Neural progenitor cell (in vitro differentiated cells): ENCODE results near the gene SULT1A1. TPM values are rescaled to one million over a fixed set of nuclear protein-coding genes. Genes with fewer than 3 reads are reported as not detected.

Experiments
- DNase-seq: peaks from one replicate; pipeline ENCODE4 v3.0.0-alpha.2; 2016; ENCODE audit warnings: low spot score
- H2AFZ ChIP-seq: fragments of 200-600 bp; sonication (generic); replicated peaks from 2 replicates; pipeline ENCODE4 v1.6.1; 2016; ENCODE audit warnings: antibody characterized with exemption
- H3F3A ChIP-seq: fragments of 200-600 bp; sonication (generic); 2 replicates; pipeline ENCODE4 v1.6.1; 2016; ENCODE audit warnings: antibody characterized with exemption, low read depth
- H3K27ac ChIP-seq: fragments of 200-600 bp; sonication (generic); 2 replicates; pipeline ENCODE4 v1.5.1; 2016; ENCODE audit warnings: mild to moderate bottlenecking
- H3K27me3 ChIP-seq: fragments of 200-600 bp; sonication (generic); 2 replicates; pipeline ENCODE4 v1.6.1; 2016; ENCODE audit warnings: mild to moderate bottlenecking, moderate library complexity
- H3K36me3 ChIP-seq: fragments of 200-600 bp; sonication (generic); 2 replicates; pipeline ENCODE4 v1.5.1; 2016
- H3K4me1 ChIP-seq: fragments of 200-600 bp; sonication (generic); 2 replicates; pipeline ENCODE4 v1.6.1; 2016; ENCODE audit warnings: mixed run types
- H3K4me2 ChIP-seq: fragments of 200-600 bp; sonication (generic); 2 replicates; pipeline ENCODE4 v1.6.1; 2016
- H3K4me3 ChIP-seq: fragments of 200-600 bp; sonication (generic); 2 replicates; pipeline ENCODE4 v1.5.1; 2016
- H3K79me2 ChIP-seq: fragments of 200-600 bp; sonication (generic); 2 replicates; pipeline ENCODE4 v1.6.1; 2016; ENCODE audit warnings: low read depth
- H3K9ac ChIP-seq: fragments of 200-600 bp; sonication (generic); 2 replicates; pipeline ENCODE4 v1.6.1; 2016
- H3K9me3 ChIP-seq: fragments of 200-600 bp; sonication (generic); 2 replicates; pipeline ENCODE4 v1.5.1; 2016; ENCODE audit warnings: low read depth
- H4K20me1 ChIP-seq: fragments of 200-600 bp; sonication (generic); 2 replicates; pipeline ENCODE4 v1.6.1; 2016; ENCODE audit warnings: low read depth
- H3K27ac Mint-ChIP-seq: 3 replicates; pipeline ENCODE4 v1.8.0; 2021; ENCODE audit warnings: mixed read lengths
- H3K27me3 Mint-ChIP-seq: 2 replicates; pipeline ENCODE4 v1.8.0; 2022; ENCODE audit warnings: low read depth, mild to moderate bottlenecking, inconsistent platforms, moderate library complexity, mixed read lengths; ENCODE audit not compliant: insufficient read depth
- H3K36me3 Mint-ChIP-seq: 3 replicates; pipeline ENCODE4 v1.8.0; 2021; ENCODE audit warnings: mixed read lengths
- H3K4me1 Mint-ChIP-seq: 3 replicates; pipeline ENCODE4 v1.8.0; 2021; ENCODE audit warnings: mixed read lengths
- H3K4me3 Mint-ChIP-seq: 3 replicates; pipeline ENCODE4 v1.8.0; 2021; ENCODE audit warnings: mild to moderate bottlenecking, moderate library complexity, mixed read lengths
- H3K9me3 Mint-ChIP-seq: 3 replicates; pipeline ENCODE4 v1.8.0; 2020; ENCODE audit warnings: mixed read lengths
- CTCF ChIP-seq: fragments of 200-600 bp; sonication (generic); IDR thresholded peaks from 2 replicates; pipeline ENCODE4 v1.5.1; 2017; ENCODE audit warnings: antibody characterized with exemption, mild to moderate bottlenecking
- EZH2 ChIP-seq: fragments of 200-600 bp; sonication (generic); IDR thresholded peaks from 2 replicates; pipeline ENCODE4 v1.6.1; 2017; ENCODE audit warnings: antibody characterized with exemption, mild to moderate bottlenecking, moderate library complexity
- EZH2phosphoT487 ChIP-seq: fragments of 200-600 bp; sonication (generic); IDR thresholded peaks from 2 replicates; pipeline ENCODE4 v1.6.1; 2017; ENCODE audit warnings: antibody characterized with exemption
- total RNA-seq: library from RNA; depleted of rRNA; stranded (reverse); fragments of >200 nt; gene quantifications from 2 replicates; pipeline ENCODE4 v1.2.3, GENCODE V29; 2015; ENCODE audit warnings: low replicate concordance

Gene SULT1A1
- total RNA-seq, 1 donor from 2014 or later = 4.2 TPM

GRCh38 chr16:28587386-28587785 lies 22.5 kb downstream of the SULT1A1 start:
- Mint-ChIP-seq H3K4me1 (no peaks in the 10 kb centered on the region), H3K27ac (peak overlapping the region; percentile 11), H3K9me3 (no peaks in the 10 kb centered on the region), H3K4me3 (no peak overlapping the region), H3K36me3 (peaks cover 14% of the 10 kb centered on the region), H3K27me3 (no peaks in the 10 kb centered on the region)
- Histone ChIP-seq H3K4me1 (no peaks in the 10 kb centered on the region), H3K9ac (no peak overlapping the region), H3K79me2 (no peaks in the 10 kb centered on the region), H3K27ac (no peak overlapping the region), H3K36me3 (no peaks in the 10 kb centered on the region), H3K9me3 (no peaks in the 10 kb centered on the region), H4K20me1 (no peaks in the 10 kb centered on the region), H3K4me2 (no peak overlapping the region), H3K4me3 (no peak overlapping the region), H3F3A (no peaks in the 10 kb centered on the region), H3K27me3 (no peaks in the 10 kb centered on the region), H2AFZ (no peak overlapping the region)
- TF ChIP-seq EZH2 (no peak), CTCF (no peak), EZH2phosphoT487 (no peak)
- DNase-seq = no peak

- Histone ChIP-seq H3K27ac (no peak overlapping the region), H4K20me1 (no peaks in the 10 kb centered on the region), H3F3A (no peaks in the 10 kb centered on the region), H3K4me3 (no peak overlapping the region), H2AFZ (no peak overlapping the region), H3K4me2 (no peak overlapping the region), H3K9ac (no peak overlapping the region), H3K79me2 (no peaks in the 10 kb centered on the region), H3K36me3 (no peaks in the 10 kb centered on the region), H3K27me3 (no peaks in the 10 kb centered on the region), H3K9me3 (no peaks in the 10 kb centered on the region), H3K4me1 (no peaks in the 10 kb centered on the region)
- no peaks in the 10 kb centered on the region for H3K27me3 Mint-ChIP-seq
- TF ChIP-seq CTCF (no peak), EZH2 (no peak), EZH2phosphoT487 (no peak)
- no peak overlapping the region for H3K4me3 Mint-ChIP-seq
- no peak for DNase-seq
- H3K4me1 Mint-ChIP-seq = no peaks in the 10 kb centered on the region
- peaks cover 19% of the 10 kb centered on the region for H3K36me3 Mint-ChIP-seq
- no peaks in the 10 kb centered on the region for H3K9me3 Mint-ChIP-seq
- no peak overlapping the region for H3K27ac Mint-ChIP-seq
Measured at GRCh38 chr16:28586466-28586865, 23.4 kb downstream of the SULT1A1 start.

- H3K27me3 Mint-ChIP-seq = no peaks in the 10 kb centered on the region
- no peaks in the 10 kb centered on the region for H3K27me3 ChIP-seq
- no peaks in the 10 kb centered on the region for H3K9me3 Mint-ChIP-seq
- H3K4me3 ChIP-seq = no peak overlapping the region
- no peaks in the 10 kb centered on the region for H3K36me3 ChIP-seq
- H3K4me2 ChIP-seq = no peak overlapping the region
- H3K4me1 Mint-ChIP-seq = no peaks in the 10 kb centered on the region
- H3K4me1 ChIP-seq = no peaks in the 10 kb centered on the region
- H2AFZ ChIP-seq = no peak overlapping the region
- no peak for TF ChIP-seq EZH2
- TF ChIP-seq CTCF = no peak
- no peak for TF ChIP-seq EZH2phosphoT487
- no peak overlapping the region for H3K27ac ChIP-seq
- H4K20me1 ChIP-seq = no peaks in the 10 kb centered on the region
- H3K9ac ChIP-seq = no peak overlapping the region
- H3K27ac Mint-ChIP-seq = no peak overlapping the region
- no peaks in the 10 kb centered on the region for H3F3A ChIP-seq
- H3K36me3 Mint-ChIP-seq = peaks cover 24% of the 10 kb centered on the region
- no peak overlapping the region for H3K4me3 Mint-ChIP-seq
- no peak for DNase-seq
- H3K9me3 ChIP-seq = no peaks in the 10 kb centered on the region
- H3K79me2 ChIP-seq = no peaks in the 10 kb centered on the region
Measured at GRCh38 chr16:28585674-28586073, 24.2 kb downstream of the SULT1A1 start.
